Embryonic facial prominence (tissue), 1 donor: ENCODE data around the gene FAM72C.
A peak's percentile ranks its signal among the peaks of the same experiment; 100 is the strongest.
"Not testable (repeated sequence)": the region's sequence is repeated elsewhere in the genome, so short reads cannot be mapped to it uniquely, and the experiment has no call there.

Experiments
- DNase-seq: peaks from one replicate; pipeline ENCODE4 v3.0.0-alpha.2; 2016; ENCODE audit errors: extremely low spot score

FAM72C gene

DNA sequence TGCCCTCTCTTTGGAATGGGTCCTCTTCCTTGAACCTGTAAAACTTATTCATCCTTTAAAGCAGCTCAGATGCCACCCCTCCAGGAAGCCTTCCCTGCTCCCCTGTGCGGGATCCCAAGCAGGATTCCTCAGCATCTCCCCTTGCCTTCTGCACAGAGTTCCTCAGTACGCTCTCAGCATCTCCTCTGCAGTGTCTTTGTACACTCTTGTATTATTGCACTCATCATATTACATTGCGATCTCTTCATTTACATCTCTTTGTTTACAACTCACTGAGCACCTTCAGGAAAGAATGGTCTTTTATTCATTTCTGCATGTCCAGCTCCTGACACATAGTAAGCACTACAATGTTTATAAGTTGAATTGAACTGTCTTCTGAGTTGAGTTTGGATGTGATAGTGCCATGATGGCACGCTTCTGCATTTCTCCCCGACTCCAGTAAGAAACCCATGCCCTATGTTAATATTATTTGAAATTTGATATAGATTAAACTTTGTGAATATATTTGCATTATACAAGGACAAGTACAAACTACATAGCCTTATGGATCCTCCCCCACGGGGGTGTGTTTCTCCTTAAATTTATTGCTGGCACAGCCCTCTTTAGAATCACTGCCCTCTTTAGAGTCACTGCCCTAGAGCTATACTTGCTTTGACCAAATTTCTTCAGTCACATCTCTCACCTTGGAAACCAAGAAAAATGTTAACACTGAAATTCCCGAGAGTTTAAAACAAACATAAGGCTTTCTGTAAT lies 13.1 kb upstream of the FAM72C start:
- DNase-seq: not testable (repeated sequence)

DNA sequence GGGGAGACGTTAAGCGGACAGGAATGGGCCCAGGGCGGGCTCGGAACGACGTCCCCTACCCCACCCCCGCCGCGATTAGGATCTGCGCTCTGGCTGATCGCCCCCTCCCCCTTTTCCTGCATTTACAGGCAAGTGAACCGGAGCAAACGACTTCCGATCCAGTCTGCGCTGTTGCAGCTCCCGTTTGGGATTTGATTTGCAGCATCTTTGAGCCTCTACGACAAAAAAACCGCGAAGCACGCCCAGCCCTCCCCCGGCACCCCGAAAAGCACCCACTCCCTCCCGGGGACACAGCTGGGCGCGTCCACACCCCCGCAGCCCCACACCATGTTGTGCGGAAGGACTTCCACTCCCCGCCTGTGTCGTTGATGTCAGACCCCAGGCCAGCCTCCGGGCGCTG lies 2.6 kb upstream of the FAM72C start:
- not testable (repeated sequence) for DNase-seq

DNA sequence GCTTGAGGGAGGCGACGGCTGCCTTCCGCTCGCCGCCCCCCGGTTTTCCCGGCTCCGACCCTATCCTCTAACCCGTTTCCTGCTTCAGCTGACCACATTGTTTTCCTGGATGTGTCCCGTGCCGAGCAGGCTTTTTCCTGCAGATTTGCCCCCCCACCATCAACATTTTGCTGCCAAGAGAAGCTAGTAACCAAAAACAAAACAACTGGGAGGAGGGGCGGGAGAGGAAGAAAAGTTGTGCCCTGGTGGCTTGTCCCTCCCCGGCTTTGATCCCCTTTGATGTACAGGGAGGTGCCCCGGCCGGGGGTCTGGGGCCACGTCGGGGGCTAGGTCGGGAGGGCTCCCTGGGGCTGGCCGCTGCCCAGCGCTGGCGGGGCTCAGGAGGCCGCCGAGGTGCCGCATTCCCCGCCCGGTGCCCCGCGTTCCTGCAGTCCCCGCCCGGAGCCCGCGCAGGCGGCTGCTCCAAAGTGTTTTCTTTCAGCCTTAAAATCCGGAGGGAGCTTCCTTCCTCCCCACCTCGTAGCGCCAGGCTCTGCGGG lies 2.2 kb upstream of the FAM72C start:
- not testable (repeated sequence) for DNase-seq

DNA sequence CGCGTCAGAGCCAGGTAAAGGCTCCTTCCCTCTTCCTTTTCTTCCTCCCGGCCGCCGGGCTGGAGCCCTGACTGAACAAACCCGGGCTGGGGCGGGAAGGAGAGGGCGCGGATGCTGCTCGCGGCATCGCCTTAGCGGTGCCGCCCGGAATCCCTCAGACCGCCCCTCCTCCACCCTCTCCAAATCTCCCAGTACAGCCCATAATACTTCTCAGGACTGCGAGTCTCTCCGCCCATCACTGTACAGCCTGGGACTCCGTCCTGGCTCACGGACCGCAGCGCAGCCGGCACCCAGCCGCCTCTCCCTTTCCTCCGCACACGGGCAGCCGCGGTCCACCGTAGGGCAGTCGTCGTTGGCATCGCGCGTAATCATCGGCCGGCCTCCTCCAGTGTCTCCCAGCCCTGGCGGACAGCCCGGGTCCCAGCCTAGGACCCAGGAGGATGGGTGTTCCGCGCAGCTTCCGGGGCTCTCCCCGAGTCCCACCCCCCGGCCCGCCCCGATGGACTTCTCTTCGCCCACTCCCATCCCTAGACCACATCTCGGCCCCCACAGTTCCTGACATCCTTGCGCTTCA lies 1.1 kb upstream of the FAM72C start:
- DNase-seq: not testable (repeated sequence)

DNA sequence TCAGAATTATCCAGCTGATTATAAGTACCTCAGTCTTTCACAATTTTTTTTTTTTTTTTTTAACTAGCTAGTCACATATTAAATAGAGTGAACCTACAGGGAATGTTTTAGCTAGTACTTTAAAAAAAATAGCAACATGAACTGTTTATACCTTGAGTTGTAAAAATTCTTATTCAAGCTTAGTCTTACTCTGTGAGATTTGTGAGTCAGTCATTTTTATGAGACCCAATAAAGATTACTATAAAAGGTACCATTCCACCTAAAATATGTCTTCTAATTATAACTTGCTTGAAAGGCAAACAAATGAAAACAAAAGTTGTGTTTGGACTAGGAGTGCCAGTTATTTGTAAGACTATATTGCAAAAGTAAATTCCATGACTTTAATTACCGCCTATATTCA lies 5.9 kb downstream of the FAM72C start:
- DNase-seq: not testable (repeated sequence)

DNA sequence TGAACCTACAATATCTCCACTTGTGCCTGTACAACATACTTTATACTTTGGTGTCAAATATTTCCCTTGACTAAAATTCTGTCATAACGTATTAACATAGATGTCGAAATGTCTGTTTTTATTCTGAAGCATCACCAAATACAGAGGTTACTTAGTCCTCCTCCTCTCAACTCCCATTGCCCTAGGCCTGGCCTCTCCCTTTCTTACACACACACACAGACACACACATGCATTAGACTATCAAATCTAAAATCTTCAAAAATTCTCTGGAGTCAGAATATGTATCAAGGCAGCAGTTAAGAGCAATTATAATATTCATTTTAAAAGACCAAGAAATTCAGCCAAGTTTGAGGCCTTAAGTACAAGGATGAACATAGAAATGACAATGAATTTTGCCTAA lies 7.5 kb downstream of the FAM72C start:
- DNase-seq: not testable (repeated sequence)

DNA sequence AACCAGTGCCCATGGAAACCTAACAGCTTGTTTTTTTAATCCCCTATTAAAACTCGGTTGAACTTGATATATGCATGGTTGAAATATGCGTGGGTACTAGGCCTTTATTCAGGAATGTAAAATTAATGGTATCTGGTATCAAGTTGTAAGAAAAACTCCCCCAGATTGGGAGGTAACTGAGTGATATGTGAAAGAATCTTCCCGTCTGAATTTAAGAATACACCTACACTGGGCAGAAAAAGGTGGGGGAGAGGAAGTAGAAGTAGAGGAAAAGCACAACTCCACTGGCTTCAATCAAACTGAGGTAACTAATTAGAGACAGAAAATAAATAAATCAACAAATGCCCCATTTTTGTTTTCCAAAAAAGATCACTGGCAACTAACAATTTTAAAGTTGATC lies 15.9 kb downstream of the FAM72C start:
- not testable (repeated sequence) for DNase-seq

DNA sequence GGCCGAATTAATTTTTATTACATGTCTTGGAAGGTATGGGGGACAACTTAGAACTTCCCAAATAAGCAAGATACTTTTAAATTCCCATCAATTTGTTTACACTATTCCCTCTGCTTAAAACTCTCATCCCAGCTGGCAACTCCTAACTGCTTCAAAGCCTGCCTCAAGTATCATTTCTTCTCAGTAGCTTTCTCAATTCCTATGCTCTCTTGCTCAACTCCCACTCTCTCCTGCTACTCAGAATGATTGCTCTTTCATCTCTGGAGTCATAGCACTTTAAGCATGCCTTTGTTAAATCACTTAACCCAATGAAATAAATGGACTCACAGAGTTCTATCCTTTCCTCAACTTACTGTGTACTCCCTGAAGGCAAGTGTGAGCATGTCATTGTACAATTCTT lies 18.9 kb downstream of the FAM72C start:
- DNase-seq: not testable (repeated sequence)

DNA sequence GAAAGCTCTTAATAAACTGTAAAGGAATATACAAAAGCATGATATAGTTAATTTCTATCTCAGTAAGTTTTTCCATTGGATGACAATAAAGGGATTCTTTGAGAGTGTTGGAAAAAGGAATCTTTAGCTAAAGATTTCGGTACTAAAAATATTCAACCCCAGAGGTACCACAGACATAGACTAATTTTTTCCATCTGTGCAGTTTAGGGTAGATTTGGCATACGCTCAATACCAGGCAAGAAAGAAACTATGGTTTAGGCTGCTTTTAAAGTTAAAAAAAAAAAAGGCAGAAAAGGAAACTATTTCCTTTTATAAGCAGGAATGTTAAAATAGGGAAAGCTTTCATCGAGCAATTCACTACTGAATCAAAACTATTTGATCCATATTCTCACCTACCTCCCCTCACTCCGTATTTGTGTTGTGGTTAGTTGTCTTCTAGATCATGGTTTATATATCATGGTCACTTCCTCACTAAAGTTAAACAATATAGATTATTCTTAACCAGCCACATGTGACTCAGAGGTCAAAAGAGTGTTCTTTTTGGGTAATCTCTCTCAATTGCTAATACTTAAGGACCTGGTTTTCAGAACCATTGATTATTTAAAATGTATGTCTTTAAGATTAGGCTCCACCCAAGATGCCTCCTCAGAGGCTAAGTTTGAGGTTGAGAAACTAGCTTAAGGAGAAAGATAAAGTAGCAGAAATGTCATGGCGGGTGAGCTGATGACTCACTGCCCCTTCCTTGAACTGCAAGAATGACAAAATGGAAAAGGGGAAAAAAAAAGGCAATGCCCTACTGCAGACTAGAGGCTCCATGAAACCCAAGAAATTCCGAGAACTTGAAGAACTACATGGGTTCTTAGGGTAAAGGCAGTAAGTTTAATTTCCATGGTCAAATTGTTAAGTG lies 20.0 kb downstream of the FAM72C start:
- DNase-seq: not testable (repeated sequence)

DNA sequence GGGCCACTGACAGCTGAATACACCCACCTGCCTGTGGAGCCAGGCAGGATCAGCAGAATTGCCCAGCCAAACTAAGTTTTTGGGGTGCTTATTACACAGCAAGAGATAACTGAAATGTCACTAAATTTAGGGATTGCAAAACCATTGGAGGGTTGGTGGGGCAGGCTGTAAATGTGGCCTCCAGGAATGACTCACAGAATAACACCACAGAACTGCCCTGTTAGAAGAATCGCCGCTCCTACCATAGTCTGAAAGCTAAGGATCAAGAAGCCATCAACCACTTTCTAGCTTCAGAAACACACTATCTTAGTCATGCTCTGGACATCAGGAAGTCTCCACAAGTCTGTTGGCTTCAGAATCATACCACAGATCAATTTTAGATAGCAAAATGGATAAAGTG lies 24.0 kb downstream of the FAM72C start:
- DNase-seq: not testable (repeated sequence)

DNA sequence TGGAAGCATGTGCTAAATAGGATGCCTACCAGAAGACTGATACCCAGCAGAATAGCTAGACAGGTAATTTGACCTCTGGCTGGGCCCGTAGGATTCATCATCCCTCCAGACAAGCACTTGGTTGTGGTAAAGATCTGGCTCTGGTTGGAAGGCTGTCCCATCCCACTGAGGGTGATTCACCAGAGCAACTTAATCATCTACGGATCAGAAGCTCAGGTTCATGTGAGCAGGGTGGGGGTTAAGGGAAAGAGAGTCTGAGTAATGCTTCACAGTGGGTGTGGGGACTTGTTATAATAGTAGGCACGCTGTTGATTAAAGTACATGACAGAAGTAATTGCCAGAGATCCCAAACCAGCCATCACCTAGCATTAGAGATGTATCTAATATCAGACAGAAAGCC lies 26.5 kb downstream of the FAM72C start:
- DNase-seq: not testable (repeated sequence)

DNA sequence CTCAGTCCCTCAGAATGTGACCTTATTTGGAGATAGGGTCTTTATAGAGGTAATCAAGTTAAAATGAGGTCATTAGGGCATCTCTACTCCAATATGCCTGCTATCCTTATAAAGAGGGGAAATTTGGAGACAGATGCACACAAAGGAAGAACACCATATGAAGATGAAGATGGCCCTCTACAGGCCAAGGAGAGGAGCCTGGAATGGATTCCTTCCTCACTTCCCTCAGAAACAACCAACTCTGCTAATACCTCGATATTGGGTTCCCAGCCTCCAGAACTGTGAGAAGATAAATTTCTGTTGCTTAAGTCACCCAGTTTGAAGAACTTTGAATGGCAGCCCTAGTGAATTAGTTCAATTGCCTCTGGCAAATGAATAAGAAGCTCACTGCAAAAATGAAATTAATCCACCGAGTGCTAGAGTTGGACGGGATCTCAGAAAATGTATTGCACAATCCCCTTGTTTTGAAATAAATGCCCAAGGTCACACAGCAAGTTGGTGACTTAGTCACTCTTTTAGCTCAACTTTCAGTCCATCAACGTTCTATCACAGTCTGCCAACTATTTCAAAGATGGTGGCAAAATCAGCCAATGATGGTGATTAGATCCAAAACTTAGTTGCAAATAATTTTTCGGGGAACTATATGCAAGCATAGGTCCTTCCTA lies 27.1 kb downstream of the FAM72C start:
- not testable (repeated sequence) for DNase-seq

DNA sequence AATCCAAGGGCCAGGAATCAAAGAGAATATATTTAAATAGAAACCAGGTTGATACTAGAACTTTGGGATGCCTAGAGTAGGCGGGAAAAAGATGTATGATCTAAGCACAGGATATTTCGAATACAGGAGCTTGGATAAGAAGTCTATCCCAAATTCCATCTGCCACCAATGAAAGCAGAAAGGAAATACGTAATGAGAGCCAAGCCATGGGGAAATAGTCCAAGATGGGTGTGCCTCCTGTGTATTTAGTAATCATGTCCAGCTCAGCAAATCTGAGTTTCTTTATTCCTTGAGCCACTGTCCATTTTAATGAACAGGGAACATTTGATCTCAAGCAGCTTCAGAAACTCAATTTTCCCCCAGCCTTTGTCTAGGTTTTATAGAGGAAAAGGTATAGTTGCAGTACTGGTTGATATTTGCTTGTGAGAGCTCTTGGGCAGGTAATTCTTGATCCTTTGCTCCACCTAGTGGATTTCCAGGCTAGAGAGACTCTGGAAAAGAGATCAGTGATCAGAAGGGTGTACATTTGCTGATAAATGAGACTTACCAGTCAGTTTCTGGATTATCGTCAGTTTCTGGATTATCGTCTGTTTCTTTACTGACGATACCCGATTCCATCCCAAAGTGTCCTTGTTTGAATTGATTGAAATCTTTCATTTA lies 28.3 kb downstream of the FAM72C start:
- not testable (repeated sequence) for DNase-seq

DNA sequence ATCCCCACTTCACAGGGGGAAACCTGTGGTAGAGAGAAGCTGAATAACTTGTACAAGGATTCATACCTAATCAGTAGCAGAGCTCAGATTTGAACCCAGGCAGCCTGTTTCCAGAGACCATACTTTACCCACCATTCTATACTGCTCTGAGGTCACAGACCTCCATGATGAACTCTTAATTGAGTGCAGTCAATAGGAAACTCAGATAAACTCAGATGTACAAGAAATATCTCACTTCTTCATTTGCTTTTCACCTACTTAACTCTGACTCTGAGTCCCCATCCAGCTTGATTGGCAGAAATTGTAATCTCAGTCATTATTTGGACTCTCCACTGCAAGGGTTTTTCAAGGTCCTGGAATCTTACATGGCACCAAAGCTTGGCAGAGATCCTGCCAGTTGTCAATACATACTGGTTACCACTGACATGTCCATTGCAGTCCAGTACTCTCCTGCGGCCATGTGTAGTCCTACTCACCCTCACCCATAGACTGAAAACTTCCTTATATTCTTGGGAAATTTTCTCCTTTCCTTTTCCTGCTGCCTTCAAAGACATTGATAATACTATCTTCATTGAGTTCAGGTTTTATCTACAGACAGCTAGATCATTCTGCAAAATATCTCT lies 29.4 kb downstream of the FAM72C start:
- DNase-seq: not testable (repeated sequence)

DNA sequence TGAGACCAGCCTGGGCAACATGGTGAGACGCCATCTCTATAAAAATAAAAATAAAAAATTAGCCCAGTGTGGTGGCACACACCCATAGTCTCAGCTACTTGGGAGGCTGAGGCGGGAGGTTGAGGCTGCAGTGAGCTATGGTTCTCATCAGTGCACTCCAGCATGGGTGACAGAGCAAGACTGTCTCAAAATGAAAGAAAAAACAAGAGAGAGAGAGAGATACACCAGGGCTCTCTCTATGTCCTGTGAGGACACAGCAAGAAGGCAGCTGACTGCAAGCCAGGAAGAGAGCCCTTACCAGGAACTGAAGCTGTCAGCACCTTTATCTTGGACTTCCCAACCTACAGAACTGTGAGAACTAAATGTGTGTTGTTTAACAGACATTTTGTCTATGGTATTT lies 32.1 kb downstream of the FAM72C start:
- DNase-seq: not testable (repeated sequence)

DNA sequence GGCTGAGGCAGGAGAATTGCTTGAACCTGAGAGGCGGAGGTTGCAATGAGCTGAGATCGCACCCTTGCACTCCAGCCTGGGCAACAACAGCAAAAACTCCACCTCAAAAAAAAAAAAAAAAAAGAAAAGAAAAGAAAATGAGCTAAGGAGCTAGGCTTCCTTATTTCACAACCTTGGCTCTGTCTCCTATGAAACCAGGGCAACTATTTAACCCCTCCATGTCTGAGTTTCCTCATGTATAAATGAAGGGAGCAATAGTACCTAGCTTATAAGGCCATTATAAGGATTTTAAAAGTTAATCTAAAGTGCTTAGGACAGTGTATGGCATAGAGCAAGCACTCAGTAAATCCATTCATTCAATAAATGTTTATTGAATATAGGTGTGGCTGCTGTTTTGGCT lies 32.9 kb downstream of the FAM72C start:
- DNase-seq: not testable (repeated sequence)

DNA sequence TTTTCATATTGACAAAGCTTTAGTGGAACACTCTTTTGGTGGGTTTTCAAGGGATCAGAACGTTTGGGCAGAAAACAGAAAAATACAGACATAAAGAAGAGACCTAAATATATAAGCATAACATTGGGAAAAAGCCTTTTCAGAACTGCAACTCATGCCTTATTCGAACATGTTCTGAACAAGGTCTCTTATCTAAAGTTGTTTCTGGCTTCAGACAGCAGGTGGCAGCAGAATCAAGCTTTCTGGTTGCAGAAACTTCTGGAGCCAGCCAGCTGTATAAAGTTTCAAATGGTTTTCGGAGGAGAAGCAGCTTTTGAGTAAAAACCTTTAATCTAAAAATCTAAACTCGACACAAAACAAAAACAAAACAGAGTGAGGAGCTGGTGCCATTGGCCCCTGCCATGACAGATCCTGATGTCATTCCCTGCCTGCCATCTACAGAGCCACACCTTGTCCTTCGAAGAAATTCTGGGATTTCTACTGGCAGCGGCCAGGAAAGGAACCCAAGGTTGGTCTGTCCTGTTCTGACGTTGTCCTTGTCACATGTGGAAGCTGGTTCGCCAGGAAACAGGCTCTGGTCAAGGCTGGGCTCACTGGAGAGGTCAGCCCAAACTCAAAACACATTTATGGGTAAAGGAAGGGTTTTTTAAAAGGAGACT lies 35.2 kb downstream of the FAM72C start:
- DNase-seq: peak; percentile 5

DNA sequence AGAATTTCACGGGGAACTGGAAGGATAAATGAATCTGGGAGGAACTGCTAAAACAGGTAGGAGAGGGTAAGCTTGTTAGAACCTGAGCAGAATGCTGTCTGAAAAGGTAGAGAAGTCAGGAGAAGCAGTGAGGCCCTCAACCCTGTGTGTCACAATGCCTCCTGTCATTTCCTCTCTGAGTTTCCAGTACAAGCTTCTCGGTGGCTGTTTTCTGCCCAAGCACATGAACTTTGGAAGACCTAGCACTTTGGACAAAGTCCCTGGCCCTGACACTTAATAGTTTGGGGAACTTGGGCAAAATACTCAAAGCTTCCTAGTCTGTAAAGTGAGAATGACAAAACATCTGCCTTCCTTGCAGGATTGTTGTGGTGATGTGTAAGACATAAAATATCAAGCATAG lies 52.7 kb downstream of the FAM72C start:
- DNase-seq: not testable (repeated sequence)

DNA sequence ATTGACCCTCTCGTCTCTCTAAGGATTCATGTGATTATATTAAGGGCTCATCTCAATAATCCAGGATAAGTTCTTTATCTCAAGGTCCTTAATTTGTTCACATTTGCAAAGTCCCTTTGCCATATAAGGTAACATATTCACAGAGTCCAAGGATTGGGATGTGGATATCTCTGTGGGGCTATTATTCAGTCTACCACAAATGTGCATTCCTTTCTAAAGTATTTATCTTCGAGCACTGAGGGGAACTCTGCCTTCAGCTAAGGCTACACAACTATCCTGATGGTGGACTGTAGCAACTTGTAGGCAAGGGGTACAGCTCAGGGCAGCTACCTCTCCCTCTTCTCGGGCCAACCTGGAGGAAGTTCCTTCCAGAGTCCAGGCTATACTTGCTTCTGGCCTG lies 53.2 kb downstream of the FAM72C start:
- DNase-seq: not testable (repeated sequence)

DNA sequence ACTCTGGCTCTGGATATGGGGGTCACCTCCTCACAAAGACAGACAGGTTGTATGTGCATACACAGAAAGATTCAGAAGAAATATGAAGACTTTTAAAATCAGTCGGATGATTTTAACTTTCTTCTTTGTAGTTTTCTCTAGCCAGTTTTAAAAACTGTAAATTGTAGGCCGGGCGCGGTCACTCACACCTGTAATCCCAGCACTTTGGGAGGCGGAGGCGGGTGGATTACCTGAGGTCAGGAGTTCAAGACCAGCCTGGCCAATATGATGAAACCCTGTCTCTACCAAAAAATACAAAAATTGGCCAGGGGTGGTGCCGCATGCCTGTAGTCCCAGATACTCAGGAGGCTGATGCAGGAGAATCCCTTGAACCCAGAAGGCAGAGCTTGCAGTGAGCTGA lies 58.1 kb downstream of the FAM72C start:
- DNase-seq: not testable (repeated sequence)
